Measurements from ENCODE around the gene KLHL14.
"Not testable (repeated sequence)": the region's sequence is repeated elsewhere in the genome, so short reads cannot be mapped to it uniquely, and the experiment has no call there.

DNA sequence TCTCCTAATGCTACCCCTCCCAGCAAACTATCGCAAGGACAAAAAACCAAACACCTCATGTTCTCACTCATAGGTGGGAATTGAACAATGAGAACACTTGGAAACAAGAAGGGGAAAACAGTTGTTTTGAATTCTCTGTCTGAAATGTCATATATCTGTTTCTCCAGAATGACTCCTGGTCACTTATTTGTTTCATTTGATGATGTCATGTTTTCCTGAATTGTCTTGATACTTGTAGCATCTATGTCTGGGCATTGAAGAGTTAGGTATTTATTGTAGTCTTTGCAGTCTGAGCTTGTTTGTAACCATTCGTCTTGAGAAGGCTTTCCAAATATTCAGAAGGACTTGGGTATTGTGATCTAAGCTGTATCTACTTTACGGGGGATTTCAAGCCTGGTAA is 118.3 kb downstream of the KLHL14 start:
- TF ChIP-seq POLR2A (IDR thresholded peaks at IDR 0.05) = not testable (repeated sequence)
- TF ChIP-seq, protein P1, sequence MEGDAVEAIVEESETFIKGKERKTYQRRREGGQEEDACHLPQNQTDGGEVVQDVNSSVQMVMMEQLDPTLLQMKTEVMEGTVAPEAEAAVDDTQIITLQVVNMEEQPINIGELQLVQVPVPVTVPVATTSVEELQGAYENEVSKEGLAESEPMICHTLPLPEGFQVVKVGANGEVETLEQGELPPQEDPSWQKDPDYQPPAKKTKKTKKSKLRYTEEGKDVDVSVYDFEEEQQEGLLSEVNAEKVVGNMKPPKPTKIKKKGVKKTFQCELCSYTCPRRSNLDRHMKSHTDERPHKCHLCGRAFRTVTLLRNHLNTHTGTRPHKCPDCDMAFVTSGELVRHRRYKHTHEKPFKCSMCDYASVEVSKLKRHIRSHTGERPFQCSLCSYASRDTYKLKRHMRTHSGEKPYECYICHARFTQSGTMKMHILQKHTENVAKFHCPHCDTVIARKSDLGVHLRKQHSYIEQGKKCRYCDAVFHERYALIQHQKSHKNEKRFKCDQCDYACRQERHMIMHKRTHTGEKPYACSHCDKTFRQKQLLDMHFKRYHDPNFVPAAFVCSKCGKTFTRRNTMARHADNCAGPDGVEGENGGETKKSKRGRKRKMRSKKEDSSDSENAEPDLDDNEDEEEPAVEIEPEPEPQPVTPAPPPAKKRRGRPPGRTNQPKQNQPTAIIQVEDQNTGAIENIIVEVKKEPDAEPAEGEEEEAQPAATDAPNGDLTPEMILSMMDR (IDR thresholded peaks at IDR 0.05) = not testable (repeated sequence)

All from breast epithelium (tissue), 3 donors.